GM12864 (cell line): ENCODE results near the gene PKD1.
"Not testable (repeated sequence)": the region's sequence is repeated elsewhere in the genome, so short reads cannot be mapped to it uniquely, and the experiment has no call there.

Experiments
- DNase-seq: peaks from one replicate; pipeline ENCODE4 v3.0.0-alpha.2; 2011; ENCODE audit warnings: low read depth
- H3K4me3 ChIP-seq: 2 replicates; pipeline ENCODE4 v1.5.1; 2011; ENCODE audit warnings: mild to moderate bottlenecking, low read depth, low read length, control low read depth
- TF ChIP-seq, protein P1 (sequence below): IDR thresholded peaks from 2 replicates; pipeline ENCODE4 v1.5.1; 2011; ENCODE audit warnings: low read depth, mild to moderate bottlenecking, moderate library complexity, low read length, control low read depth, inconsistent platforms; ENCODE audit errors: missing control alignments

The PKD1 gene

GRCh38 chr16:2122429-2122828 lies 13.3 kb downstream of the PKD1 start:
- no peak for DNase-seq
- H3K4me3 ChIP-seq: no peak overlapping the region
- TF ChIP-seq, protein P1, sequence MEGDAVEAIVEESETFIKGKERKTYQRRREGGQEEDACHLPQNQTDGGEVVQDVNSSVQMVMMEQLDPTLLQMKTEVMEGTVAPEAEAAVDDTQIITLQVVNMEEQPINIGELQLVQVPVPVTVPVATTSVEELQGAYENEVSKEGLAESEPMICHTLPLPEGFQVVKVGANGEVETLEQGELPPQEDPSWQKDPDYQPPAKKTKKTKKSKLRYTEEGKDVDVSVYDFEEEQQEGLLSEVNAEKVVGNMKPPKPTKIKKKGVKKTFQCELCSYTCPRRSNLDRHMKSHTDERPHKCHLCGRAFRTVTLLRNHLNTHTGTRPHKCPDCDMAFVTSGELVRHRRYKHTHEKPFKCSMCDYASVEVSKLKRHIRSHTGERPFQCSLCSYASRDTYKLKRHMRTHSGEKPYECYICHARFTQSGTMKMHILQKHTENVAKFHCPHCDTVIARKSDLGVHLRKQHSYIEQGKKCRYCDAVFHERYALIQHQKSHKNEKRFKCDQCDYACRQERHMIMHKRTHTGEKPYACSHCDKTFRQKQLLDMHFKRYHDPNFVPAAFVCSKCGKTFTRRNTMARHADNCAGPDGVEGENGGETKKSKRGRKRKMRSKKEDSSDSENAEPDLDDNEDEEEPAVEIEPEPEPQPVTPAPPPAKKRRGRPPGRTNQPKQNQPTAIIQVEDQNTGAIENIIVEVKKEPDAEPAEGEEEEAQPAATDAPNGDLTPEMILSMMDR: no peak

DNA sequence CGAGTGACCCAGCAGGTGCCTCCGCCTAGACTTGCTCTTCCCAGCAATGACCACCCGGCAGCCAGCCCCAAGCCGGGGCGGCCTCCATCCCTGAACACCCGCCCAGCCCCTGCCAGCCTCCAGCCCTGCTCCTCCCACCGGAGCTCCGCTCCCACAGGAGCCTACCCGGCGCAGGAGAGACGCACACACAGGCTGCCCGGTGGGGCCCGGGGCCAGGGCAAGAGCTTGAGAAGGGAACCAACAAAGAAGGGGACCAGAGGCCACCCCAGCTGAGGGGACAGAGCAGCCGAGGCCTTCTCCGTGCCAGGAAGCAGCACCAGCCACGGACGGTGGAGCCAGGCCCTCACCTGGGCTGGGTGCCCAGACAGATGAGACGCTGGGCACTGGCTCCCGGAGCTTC lies 13.8 kb downstream of the PKD1 start:
- no peak overlapping the region for H3K4me3 ChIP-seq
- TF ChIP-seq, protein P1: no peak
- no peak for DNase-seq

GRCh38 chr16:2121325-2121724 lies 14.4 kb downstream of the PKD1 start:
- TF ChIP-seq, protein P1: peak; percentile 54
- H3K4me3 ChIP-seq, DNase-seq: not testable (repeated sequence)

DNA sequence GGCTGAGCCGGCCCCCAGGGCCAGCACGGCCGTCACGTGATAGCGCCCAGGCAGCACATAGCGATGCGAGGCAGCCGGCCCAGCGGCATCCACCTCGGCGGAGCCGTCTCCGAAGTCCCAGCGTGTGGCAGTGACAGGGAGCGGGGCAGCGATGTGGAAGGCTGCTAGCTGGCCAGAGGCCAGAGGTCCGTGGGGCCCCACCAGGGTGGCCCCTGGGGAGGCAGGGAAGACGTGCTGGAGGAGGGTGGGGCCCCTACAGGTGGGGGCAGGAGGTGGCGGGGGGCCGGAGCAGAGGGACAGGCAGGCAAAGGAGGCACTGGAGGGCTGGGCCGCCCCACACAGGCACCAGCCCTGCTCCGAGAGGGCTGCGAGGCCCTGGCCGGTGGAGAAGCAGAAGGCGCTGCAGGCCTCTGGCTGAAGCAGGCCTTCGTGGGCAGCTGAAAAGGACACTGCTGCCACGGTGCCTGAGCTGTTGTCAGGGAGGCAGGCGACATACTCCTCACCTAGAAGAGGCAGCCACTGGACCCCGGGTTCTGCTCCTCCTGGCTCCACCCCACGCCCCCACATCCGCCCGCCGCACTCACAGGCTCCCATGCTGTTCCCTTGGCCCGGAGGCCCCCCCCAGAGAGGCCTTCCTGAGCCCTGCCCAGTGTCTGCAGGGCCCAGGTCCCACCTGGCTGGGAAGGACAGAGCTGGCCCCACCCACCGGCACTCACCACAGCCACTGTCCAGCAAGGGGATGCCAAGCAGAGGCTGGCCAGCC lies 17.6 kb downstream of the PKD1 start:
- DNase-seq, H3K4me3 ChIP-seq: not testable (repeated sequence)

- H3K4me3 ChIP-seq, DNase-seq: not testable (repeated sequence)
Observed at GRCh38 chr16:2117341-2117740, 18.4 kb downstream of the PKD1 start.

DNA sequence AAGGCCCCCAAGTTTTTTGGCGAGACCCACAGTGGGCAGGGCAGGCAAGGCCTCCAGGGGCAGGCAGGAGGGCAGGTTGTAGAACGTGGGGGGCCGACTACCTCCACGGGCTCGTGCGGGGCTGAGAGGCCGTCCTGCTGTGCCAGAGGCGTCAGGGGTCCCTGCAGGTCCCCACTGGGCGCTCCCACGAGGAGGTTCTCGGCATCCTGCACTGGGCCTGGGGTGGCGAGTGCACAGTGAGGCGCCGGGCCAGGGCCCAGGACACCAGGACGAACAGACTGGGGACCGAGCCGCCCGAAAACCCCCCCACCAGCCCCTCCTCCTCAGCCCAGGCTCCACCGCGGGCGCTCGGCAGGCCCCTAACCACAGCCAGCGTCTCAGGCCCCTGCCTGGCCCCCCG lies 19.3 kb downstream of the PKD1 start:
- DNase-seq, H3K4me3 ChIP-seq: not testable (repeated sequence)

DNA sequence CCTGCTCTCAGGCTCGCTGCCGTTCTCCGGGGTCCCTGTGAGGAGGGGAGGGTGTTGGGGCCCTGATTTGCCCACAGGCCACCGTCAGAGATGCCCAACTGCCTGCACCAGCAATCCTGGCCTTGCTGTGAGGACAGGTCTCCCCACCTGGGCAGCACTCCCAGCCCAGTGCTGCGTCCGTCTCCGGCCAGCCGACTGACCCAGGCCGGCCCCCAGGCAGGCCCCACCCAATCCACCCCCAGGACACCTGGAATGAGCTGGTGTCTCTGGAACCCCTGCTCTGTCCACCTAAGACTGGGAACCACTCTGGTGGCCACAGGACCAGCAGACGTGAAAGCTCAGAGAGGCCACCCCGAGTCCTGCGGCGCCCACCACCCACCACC lies 20.1 kb downstream of the PKD1 start:
- TF ChIP-seq, protein P1: no peak
- no peak overlapping the region for H3K4me3 ChIP-seq
- DNase-seq: no peak

DNA sequence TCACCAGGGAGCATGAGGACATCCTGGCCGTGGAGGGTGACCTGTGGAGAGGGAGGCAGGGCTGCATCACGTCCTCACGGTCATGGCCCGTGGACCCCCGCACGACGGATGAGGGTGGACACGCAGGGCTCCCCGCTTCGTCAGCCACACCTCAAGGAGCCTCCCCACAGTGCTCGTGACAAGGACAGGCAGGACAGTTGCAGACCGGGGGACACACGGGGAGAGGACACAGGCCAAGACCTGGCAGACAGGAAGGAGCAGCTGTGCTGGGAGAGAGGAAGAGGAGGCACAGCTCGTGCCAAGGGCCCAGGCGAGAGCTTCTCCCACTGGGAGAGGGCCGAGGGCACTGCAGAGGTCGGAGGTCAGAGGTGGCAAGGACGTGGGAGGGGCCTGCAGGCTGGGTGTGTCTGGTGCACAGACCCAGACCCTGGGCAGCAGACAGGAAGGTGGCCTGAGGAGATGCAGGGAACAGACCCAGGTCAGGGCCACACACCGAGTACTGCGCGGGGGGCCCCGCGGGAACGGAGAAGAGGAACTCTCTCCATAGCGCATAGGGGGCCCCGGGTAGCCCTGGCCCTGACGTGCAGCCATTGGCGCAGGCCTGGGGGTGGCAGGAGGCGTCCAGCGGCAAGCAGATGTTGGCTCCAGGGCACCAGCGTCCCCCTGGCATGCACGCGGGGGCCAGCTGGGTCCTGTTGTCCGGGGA lies 20.7 kb downstream of the PKD1 start:
- not testable (repeated sequence) for DNase-seq

GRCh38 chr16:2114225-2114624 lies 21.5 kb downstream of the PKD1 start:
- not testable (repeated sequence) for H3K4me3 ChIP-seq, DNase-seq

More for the DNA sequence above, 20.7 kb downstream of the PKD1 start:
- H3K4me3 ChIP-seq: not testable (repeated sequence)

- H3K4me3 ChIP-seq, DNase-seq: not testable (repeated sequence)
Observed at GRCh38 chr16:2112539-2113106, 23.1 kb downstream of the PKD1 start.

DNA sequence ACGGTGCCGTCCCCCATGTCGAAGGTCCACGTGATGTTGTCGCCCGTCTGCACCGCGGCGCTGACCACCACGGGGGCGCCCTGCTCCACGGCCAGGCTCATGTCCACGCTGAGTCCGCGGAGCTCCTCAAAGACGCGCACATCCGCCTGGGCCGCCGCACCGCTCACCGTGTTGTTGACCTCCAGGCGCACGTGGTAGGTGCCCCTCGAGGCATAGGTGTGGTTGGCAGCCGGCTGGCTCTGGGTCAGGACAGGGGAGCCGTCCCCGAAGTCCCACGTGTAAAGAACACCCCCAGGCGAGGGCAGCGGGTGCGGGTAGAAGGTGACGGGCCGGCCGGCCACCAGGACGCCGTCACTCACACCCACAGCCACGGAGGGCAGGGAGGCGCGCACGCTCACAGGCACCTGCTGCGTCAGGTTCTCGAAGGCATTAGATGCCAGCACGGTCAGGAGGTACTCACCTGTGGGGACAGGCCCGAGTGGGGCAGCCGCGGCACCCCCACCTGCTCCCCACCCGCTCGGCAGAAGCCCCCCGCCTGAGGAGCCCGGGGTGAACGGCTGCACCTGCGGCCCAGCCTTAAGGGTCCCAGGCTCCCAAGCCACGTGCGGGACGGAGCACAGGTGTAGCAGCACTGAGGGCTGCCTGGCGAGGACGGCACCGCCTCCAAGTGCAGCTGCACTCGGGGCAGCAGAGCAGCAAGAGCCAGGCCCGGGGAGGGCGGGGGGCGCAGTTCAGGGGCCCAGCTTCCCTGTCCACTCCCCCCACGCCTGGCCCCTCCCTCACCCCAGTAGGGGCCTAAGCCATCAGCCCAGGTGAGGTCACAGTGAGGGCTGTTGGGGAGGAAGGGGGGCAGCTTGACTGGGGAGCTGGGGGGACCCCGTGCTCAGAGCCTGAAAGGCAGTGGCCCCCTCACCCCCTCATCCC lies 24.0 kb downstream of the PKD1 start:
- not testable (repeated sequence) for DNase-seq

DNA sequence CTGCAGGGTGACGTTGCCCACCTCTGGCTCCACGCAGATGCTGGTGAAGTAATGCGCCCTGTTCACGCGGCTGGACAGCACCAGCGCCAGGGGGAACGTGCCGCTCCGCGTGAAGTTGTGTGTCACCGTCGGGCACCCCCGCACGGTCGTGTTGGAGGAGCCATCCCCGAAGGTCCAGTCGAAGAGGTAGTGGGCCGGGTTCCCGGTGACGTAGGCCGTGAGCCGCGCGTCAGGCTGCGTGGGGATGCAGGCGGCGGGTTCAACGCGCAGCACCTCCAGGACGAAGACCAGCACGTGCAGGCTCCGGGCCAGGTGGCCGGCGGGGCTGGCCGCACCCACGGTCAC lies 24.7 kb downstream of the PKD1 start:
- not testable (repeated sequence) for H3K4me3 ChIP-seq, DNase-seq

More for the DNA sequence above, 24.0 kb downstream of the PKD1 start:
- H3K4me3 ChIP-seq: not testable (repeated sequence)

DNA sequence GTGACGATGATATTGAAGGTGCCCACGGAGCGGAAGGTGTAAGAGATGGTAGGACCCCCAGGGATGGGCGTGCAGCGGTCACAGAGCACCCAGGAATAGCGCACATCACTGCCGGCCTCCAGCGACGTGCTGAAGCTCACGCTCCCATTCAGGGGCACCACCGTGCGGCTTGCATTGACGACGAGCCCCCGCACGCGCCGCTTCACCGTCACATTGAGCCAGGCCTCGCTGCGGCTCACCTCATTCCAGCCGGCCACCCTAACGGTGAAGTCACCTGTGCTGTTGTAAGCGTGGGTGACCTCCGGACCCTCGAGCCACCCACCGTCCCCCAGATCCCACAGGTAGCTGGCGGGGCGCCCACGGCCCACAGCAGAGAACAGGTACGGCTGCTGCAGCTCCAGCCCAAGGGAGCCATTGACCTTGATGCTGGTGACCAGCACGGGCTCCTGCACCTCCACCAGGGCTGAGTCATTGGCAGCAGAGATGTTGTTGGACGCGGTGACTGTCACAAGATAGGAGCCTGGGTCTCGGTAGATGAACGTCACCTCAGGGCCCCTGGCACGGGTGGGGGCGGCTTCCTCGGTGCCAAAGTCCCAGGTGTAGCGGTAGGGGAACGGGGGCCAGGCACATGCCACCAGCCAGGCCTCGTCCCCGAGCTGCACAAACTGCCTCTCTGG lies 25.2 kb downstream of the PKD1 start:
- not testable (repeated sequence) for H3K4me3 ChIP-seq, DNase-seq
